Stimulated activated CD8-positive, alpha-beta memory T cell treated with anti-CD3 and anti-CD28 coated beads, Interleukin-12 subunit alpha, Interleukin-12 subunit beta, amount 100 ng/mL, for 4 hours (primary cell): ENCODE data around the gene NUDT1.

Source experiments
- DNase-seq: peaks from one replicate; pipeline ENCODE4 v3.0.0-alpha.2; 2020; ENCODE audit warnings: low read depth

The NUDT1 gene

DNA sequence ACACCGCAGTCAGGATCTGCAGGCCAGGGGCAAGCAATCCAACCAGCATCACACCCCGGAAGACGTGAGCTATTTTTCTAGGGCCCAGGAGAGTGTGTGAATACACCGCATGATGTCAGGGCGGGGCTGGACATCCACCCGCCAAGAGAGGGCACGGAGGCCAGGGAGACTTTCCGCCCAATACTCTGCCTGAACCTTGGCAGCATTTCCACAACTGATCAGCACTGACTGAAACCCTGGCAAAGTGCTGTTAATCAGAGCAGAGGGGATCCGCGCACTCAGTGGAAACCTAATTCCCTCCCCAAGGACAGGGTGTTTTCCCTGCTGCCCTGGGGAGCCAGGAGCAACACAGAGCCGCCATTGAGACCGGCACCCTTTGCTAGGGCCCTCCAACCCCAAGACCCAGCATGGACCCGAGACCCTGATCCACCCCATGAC lies 17.5 kb upstream of the NUDT1 start:
- DNase-seq, result no peak

GRCh38 chr7:2224934-2225333 lies 17.1 kb upstream of the NUDT1 start:
- DNase-seq, result no peak

DNA sequence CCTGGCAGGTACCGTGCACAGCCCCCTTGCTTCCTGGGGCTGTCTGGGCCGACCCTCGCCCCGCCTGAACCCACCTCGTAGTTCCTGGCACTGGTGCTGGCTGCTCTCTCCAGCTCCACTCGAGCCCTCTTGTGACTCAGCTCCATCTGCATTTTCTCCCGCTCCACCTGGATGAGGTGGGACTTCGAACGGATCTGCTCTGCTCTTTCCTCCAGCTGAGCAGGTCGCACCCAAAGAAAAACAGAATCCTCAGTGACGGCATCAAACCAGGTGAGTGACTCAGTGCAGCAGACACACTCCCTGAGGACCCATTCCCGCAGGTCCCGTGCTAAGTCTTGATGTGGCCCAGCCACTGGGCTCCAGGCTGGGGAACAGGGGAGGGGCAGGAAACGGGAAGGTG lies 16.7 kb upstream of the NUDT1 start:
- DNase-seq, result no peak

GRCh38 chr7:2225830-2226229 lies 16.2 kb upstream of the NUDT1 start:
- no peak for DNase-seq

- DNase-seq, result no peak
These were observed 14.3 kb upstream of the NUDT1 start for GRCh38 chr7:2227699-2228098.

GRCh38 chr7:2228921-2229320 lies 13.1 kb upstream of the NUDT1 start:
- DNase-seq, result no peak

GRCh38 chr7:2229467-2229866 lies 12.6 kb upstream of the NUDT1 start:
- DNase-seq, result no peak

- no peak for DNase-seq
These were observed 11.8 kb upstream of the NUDT1 start for GRCh38 chr7:2230226-2230625.

- no peak for DNase-seq
These were observed 11.1 kb upstream of the NUDT1 start for GRCh38 chr7:2230882-2231281.

- DNase-seq, result no peak
These were observed 9.8 kb upstream of the NUDT1 start for GRCh38 chr7:2231992-2232765.

DNA sequence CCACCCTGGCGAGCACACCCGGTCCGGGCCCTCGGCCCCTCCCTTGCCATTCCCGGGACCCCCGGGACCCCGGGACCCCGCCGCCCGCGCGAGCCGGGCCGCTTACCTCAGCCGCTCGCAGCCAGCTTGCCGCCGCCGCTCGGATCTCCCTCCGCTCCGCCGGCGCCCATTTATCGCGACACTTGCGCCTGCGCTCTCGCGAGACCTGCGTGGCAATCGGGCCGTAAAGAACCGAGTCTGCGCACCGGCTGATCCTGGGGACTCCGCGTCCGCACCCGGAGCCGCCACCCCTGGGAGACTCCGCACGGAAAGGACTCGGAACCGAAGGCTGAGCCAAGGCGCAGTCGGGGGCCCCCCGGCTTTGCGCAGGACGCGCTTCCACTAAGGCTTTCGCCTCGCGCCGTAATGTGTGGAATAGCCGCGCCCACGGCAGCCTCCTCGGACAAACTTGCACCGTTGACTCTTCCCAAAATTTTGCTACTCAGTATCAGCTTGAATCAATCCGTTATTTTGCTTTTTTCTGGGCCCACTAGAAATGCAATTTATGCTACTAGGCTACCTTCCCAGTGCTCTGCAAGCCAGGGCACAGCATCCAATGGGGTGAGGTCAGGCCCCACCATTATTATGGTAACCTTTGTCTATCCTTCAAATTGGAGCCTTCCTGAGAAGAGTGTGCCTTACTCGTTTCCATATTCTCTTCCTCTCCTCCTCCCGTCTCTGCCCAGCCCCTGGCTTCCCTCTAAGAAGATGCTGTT lies 9.1 kb upstream of the NUDT1 start, which contains the start of gene MAD1L1:
Gene MAD1L1, minus strand, starts transcription at position 180 of the 755 bp plus-strand sequence. CDS start 2,812 bp downstream, outside the sequence.
- DNase-seq, result peak; percentile 76

DNA sequence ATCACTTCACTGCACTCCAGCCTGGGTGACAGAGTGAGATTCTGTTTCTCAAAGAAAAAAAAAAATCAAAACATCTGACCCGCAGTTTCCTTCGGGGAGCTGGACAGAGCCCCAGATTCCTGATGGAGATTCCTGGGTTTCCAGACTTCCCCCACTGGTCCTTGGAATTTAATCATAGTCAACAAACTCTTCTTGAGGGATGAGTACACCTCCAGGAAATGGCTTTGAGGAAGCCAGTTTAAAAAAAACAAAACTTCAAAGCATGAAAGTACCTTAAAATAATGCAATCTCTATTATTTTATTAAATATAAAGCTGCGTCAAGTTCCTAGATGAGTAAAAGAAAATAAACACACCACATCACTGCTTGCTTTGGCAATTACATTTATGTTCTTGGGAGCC lies 8.1 kb upstream of the NUDT1 start:
- no peak for DNase-seq

DNA sequence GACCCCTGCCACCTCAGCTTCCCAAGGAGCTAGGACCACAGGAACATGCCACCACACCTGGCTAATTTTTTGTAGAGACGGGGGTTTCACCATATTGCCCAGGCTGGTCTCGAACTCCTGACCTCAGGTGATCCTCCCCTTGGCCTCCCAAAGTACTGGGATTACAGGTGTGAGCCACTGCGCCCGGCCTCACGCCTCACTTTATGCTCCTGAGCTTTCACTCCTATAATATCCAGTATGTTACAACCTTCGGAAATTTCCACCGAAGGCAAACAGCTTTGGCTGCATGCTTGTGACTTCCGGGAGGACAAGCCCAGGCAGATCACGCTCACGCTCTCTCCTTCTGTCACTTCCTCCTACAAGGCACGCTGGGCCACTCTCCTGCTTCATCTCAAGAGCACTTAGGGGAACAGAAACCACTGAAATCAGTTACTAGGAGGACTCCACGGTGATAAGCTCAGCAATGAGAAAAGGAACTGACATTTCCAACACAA lies 4.9 kb upstream of the NUDT1 start:
- DNase-seq, result no peak

DNA sequence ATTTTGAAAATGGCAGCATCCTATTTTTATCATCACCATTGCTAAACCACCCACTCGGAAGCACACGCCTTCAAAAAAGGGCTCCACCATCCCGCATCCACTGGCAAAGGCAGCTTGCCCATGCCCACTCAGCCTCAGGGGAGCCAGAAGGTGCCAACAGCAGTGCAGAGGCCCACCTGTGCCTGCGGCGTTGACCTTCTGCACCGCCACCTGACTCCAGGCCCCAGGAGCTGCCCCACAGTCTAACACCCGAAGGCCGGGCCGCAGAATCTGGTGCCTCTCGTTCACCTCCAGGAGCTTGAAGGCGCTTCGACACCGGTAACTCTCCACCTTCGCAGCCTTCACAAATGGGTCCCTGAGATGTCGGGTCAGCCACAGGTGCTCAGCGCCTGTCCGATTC lies 2.8 kb upstream of the NUDT1 start:
- DNase-seq, result no peak

DNA sequence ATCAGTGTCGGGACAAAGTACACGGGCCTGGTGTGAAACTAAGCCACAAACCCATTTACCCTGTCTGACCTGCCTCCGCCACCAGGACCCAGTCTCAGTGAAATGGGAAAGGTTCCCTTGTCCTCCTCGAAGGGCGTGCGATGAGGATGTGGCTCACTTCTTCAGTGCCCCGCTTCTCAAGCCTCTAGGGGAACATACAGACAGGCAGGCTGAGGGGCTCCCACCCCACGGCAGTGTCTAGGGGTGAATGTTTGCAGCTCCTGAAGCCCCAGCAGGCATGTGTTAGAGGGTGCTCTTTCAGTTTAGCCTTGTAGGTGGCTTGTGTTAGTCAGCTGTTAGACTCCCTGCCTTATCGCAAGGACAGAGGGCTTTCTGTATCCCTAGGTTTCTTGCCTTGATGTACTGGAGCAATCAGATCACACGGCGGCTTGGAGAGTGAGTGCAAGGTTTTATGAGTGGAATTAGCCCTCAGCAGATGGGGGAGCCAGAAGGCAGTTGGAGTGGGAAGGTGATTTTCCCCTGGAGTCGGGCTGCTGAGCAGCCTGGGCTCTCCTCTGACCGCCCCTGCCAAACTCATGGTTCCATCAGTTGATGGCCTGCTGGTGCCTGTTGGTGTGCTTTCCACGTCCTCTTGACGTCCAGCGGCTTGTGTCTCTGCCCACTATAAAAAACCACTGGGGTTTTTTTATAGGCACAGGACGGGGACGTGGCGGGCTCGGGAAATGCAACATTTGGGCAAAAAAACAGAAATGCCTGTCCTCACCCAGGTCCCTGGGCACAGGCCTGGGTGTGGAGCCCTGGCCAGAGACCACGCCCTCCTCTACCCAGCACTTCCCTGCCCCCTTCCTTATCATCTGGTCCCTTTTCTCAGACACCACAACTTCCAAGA lies 759 bp downstream of the NUDT1 start:
- DNase-seq, result no peak

DNA sequence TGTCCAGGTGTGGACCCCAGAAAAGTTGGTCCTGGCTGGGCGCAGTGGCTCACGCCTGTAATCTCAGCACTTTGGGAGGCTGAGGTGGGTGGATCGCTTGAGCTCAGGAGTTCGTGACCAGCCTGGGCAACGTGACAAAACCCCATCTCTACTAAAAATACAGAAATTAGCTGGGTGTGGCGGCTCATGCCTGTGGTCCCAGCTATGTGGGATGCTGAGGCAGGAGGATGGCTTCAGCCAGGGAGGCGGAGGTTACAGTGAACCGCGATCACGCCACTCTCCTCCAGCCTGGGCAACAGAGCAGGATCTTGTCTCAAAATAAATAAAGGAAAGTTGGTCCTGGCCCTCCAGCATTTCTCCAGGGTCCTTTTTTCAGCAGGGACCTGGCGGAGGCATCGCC lies 1.4 kb downstream of the NUDT1 start:
- no peak for DNase-seq

DNA sequence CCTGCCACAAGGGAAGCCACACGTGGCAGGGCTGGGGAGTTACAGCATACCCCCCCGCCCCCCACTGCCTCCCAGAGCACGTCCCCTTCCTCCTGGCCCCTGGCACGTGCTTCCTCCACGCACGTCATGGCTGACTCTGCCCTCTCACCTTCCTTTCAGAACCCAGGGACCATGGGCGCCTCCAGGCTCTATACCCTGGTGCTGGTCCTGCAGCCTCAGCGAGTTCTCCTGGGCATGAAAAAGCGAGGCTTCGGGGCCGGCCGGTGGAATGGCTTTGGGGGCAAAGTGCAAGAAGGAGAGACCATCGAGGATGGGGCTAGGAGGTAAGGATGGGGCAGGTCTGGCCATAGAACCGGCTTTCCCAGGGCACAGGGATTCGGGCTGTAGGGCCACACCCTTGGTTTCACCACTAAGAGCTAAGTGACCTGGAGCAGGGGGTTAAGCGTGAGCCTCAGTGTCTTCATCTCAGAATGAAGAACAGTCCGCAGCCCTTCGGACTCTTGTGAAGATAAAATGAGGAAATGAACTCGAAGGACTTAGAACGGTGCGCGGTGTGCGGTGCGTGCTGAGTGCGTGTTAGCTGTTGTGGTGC lies 2.5 kb downstream of the NUDT1 start:
- no peak for DNase-seq

- DNase-seq, result no peak
These were observed 4.1 kb downstream of the NUDT1 start for GRCh38 chr7:2245883-2246675.

GRCh38 chr7:2247141-2247995 lies 5.3 kb downstream of the NUDT1 start:
- DNase-seq, result no peak
